HEK293 (cell line): Measurements from ENCODE around the gene SENP5.
"Not testable (repeated sequence)": the region's sequence is repeated elsewhere in the genome, so short reads cannot be mapped to it uniquely, and the experiment has no call there.

Source experiments
- CTCF ChIA-PET: fragments of 350-600 bp; formaldehyde crosslinking; extraction: SDS; loops from one replicate; lab custom pipeline; 2021; ENCODE audit warnings: antibody characterized with exemption; lab: Yijun Ruan, JAX
- POLR2A ChIA-PET: fragments of 300-600 bp; formaldehyde crosslinking; extraction: SDS; loops from one replicate; lab custom pipeline; 2020; ENCODE audit warnings: antibody characterized with exemption, inconsistent platforms; lab: Yijun Ruan, JAX
- H3K27ac ChIP-seq: fragments of 200-500 bp; sonication (Bioruptor generic); 2 replicates; pipeline ENCODE4 v1.5.1; 2014; ENCODE audit warnings: low read depth, low read length, control low read depth, inconsistent platforms; ENCODE audit errors: extremely low read depth
- H3K36me3 ChIP-seq, 2 experiments: fragments of 200-500 bp in 1 of 2; sonication (Bioruptor generic) in 1 of 2; 1 replicate in 1 of 2; 2 replicates in 1 of 2; pipeline ENCODE4 v1.5.1; 2014 to 2017; ENCODE audit warnings: inconsistent platforms in 2 of 2, low read length in 2 of 2; ENCODE audit not compliant: control insufficient read depth in 2 of 2, insufficient read depth in 1 of 2
- H3K4me1 ChIP-seq: fragments of 200-500 bp; sonication (Bioruptor generic); 2 replicates; pipeline ENCODE4 v1.5.1; 2014; ENCODE audit warnings: mild to moderate bottlenecking, low read length, inconsistent platforms; ENCODE audit not compliant: control insufficient read depth, insufficient read depth
- H3K4me3 ChIP-seq: 2 replicates; pipeline ENCODE4 v1.5.1; 2011; ENCODE audit warnings: low read depth, mild to moderate bottlenecking, control low read depth, low read length, moderate library complexity
- H3K9me3 ChIP-seq: fragments of 200-500 bp; sonication (Bioruptor generic); 2 replicates; pipeline ENCODE4 v1.5.1; 2014; ENCODE audit warnings: low read depth, low read length, inconsistent platforms; ENCODE audit not compliant: control insufficient read depth, insufficient read depth
- EGR2 ChIP-seq: fragments of 450-650 bp; formaldehyde crosslinking; IDR thresholded peaks from 2 replicates; pipeline ENCODE4 v1.5.1; 2016; ENCODE audit warnings: low read depth, missing biosample characterization, missing genetic modification characterization
- KLF10 ChIP-seq: fragments of 450-650 bp; IDR thresholded peaks from 2 replicates; pipeline ENCODE4 v1.5.1; 2018; ENCODE audit warnings: missing biosample characterization, mild to moderate bottlenecking, missing genetic modification characterization
- SETDB1 ChIP-seq: IDR thresholded peaks from one replicate; pipeline ENCODE4 v1.6.1; 2017; ENCODE audit warnings: mild to moderate bottlenecking, low read length, moderate library complexity, mixed read lengths; ENCODE audit not compliant: insufficient read length
- TRIM28 ChIP-seq: IDR thresholded peaks from 2 replicates; pipeline ENCODE4 v1.6.1; 2011; ENCODE audit warnings: low read length, control low read depth, borderline replicate concordance
- ZNF112 ChIP-seq: fragments of 450-650 bp; formaldehyde crosslinking; IDR thresholded peaks from 2 replicates; pipeline ENCODE4 v1.5.0; 2017; ENCODE audit warnings: missing biosample characterization, missing genetic modification characterization
- ZNF19 ChIP-seq: fragments of 450-650 bp; formaldehyde crosslinking; IDR thresholded peaks from 2 replicates; pipeline ENCODE4; 2016; ENCODE audit warnings: missing biosample characterization, missing genetic modification characterization, low read depth
- ZNF202 ChIP-seq: fragments of 450-650 bp; formaldehyde crosslinking; IDR thresholded peaks from 2 replicates; pipeline ENCODE4 v1.5.1; 2016; ENCODE audit warnings: missing biosample characterization, missing genetic modification characterization, borderline replicate concordance
- ZNF501 ChIP-seq: fragments of 450-650 bp; formaldehyde crosslinking; IDR thresholded peaks from 2 replicates; pipeline ENCODE4 v1.5.1; 2016; ENCODE audit warnings: missing biosample characterization, missing genetic modification characterization
- ZNF529 ChIP-seq: fragments of 450-650 bp; formaldehyde crosslinking; IDR thresholded peaks from 2 replicates; pipeline ENCODE4 v1.5.1; 2017; ENCODE audit warnings: missing genetic modification characterization, missing biosample characterization; ENCODE audit not compliant: insufficient replicate concordance
- ZNF610 ChIP-seq: fragments of 450-650 bp; formaldehyde crosslinking; IDR thresholded peaks from 2 replicates; pipeline ENCODE4 v1.5.1; 2016; ENCODE audit warnings: missing biosample characterization, missing genetic modification characterization, borderline replicate concordance
- ZNF626 ChIP-seq: fragments of 450-650 bp; sonication (Bioruptor Pico); formaldehyde crosslinking; IDR thresholded peaks from 2 replicates; pipeline ENCODE4 v1.5.1; 2018; ENCODE audit warnings: missing biosample characterization, missing genetic modification characterization, inconsistent platforms
- ZNF777 ChIP-seq: fragments of 450-650 bp; formaldehyde crosslinking; IDR thresholded peaks from 2 replicates; pipeline ENCODE4 v1.5.1; 2017; ENCODE audit warnings: missing biosample characterization, missing genetic modification characterization, borderline replicate concordance
- TF ChIP-seq, protein P1 (sequence below): fragments of 450-650 bp; formaldehyde crosslinking; IDR thresholded peaks from 2 replicates; pipeline ENCODE4 v1.5.1; 2017; ENCODE audit warnings: missing biosample characterization, missing genetic modification characterization
- TF ChIP-seq, protein P2 (sequence below): fragments of 450-650 bp; formaldehyde crosslinking; IDR thresholded peaks from 2 replicates; pipeline ENCODE4 v1.5.1; 2016; ENCODE audit warnings: missing biosample characterization, missing genetic modification characterization
- TF ChIP-seq, protein P3 (sequence below): fragments of 450-650 bp; formaldehyde crosslinking; IDR thresholded peaks from 2 replicates; pipeline ENCODE4 v1.5.1; 2016; ENCODE audit warnings: missing biosample characterization, missing genetic modification characterization
- TF ChIP-seq, protein P4 (sequence below): fragments of 450-650 bp; formaldehyde crosslinking; IDR thresholded peaks from 2 replicates; pipeline ENCODE4 v1.5.1; 2016; ENCODE audit warnings: missing biosample characterization, missing genetic modification characterization
- TF ChIP-seq, protein P5 (sequence below): fragments of 450-650 bp; formaldehyde crosslinking; IDR thresholded peaks from 2 replicates; pipeline ENCODE4 v1.5.1; 2016; ENCODE audit warnings: missing biosample characterization, missing genetic modification characterization, borderline replicate concordance

The SENP5 gene

DNA sequence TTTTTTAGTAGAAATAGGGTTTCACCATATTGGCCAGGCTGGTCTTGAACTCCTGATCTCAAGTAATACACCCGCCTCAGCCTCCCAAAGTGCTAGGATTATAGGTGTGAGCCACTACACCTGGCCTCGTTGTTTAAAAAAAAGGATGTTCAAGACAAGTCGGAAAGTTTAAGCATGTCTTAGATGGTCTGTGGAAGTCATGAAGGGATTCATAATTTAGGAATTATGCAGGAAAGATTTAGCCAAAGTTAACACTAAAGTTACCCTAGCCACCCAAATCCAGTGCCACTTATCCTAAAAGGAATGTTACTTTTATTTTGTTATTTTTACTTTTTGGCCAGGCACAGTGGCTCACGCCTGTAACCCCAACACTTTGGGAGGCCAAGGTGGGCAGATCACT is 19.3 kb upstream of the SENP5 start:
- TF ChIP-seq SETDB1 (peak; percentile 94), ZNF529 (tag by site-specific recombination) (peak; percentile 21), ZNF626 (tag by site-specific recombination) (peak; percentile 64; the same call in 1 of the 2 replicates), TRIM28 (peak; percentile 64; the same call in 1 of the 2 replicates)
- H3K9me3 ChIP-seq, POLR2A ChIA-PET, H3K36me3 ChIP-seq, H3K27ac ChIP-seq, H3K4me3 ChIP-seq, H3K4me1 ChIP-seq, CTCF ChIA-PET: not testable (repeated sequence)

DNA sequence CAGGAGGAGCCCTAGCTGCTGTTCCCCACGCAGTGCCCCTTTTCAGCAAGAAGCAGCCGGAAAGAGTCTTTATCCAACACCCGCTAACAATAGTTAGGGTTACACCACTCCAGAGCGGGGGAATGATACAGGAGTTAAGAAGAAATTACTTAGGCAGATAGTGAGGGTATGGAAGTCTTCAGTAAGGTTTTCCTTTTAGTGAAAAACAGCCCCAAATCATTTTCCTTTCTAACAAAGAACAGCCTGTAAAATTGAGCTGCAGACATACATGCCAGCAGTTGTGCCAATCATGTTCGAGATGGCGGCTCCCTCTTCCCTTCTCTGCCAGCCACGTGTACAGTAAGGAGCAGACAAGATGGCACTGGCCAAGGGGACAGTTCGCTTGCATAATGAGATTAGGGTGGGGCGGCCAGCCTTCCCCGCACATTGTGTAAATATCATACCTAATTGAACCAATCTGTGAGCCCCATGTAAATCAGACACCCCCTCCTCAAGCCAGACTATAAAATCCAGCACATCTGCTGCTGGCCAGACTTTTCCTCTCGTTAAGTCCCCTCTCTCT is 18.5 kb upstream of the SENP5 start:
- TF ChIP-seq, protein P1, sequence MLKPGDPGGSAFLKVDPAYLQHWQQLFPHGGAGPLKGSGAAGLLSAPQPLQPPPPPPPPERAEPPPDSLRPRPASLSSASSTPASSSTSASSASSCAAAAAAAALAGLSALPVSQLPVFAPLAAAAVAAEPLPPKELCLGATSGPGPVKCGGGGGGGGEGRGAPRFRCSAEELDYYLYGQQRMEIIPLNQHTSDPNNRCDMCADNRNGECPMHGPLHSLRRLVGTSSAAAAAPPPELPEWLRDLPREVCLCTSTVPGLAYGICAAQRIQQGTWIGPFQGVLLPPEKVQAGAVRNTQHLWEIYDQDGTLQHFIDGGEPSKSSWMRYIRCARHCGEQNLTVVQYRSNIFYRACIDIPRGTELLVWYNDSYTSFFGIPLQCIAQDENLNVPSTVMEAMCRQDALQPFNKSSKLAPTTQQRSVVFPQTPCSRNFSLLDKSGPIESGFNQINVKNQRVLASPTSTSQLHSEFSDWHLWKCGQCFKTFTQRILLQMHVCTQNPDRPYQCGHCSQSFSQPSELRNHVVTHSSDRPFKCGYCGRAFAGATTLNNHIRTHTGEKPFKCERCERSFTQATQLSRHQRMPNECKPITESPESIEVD (tag by site-specific recombination): no peak
- no peak for TF ChIP-seq ZNF112 (tag by site-specific recombination)
- TF ChIP-seq, protein P2, sequence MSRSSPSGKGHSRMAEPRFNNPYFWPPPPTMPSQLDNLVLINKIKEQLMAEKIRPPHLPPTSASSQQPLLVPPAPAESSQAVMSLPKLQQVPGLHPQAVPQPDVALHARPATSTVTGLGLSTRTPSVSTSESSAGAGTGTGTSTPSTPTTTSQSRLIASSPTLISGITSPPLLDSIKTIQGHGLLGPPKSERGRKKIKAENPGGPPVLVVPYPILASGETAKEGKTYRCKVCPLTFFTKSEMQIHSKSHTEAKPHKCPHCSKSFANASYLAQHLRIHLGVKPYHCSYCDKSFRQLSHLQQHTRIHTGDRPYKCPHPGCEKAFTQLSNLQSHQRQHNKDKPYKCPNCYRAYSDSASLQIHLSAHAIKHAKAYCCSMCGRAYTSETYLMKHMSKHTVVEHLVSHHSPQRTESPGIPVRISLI (tag by site-specific recombination): no peak
- no peak for TF ChIP-seq EGR2
- TF ChIP-seq ZNF626 (tag by site-specific recombination): no peak
- H3K36me3 ChIP-seq: no peaks in the 10 kb centered on the region
- no peaks in the 10 kb centered on the region for H3K4me1 ChIP-seq
- H3K27ac ChIP-seq: no peak overlapping the region
- H3K9me3 ChIP-seq: no peaks in the 10 kb centered on the region
- POLR2A ChIA-PET: no interaction called here
- CTCF ChIA-PET: interaction anchor here (0.7 to 1.0 kb wide), 3 partner anchors 11 to 1105 kb away, joined by 3 to 4 read pairs (median 3); no protein-coding TSS in a partner anchor
- no peak overlapping the region for H3K4me3 ChIP-seq

DNA sequence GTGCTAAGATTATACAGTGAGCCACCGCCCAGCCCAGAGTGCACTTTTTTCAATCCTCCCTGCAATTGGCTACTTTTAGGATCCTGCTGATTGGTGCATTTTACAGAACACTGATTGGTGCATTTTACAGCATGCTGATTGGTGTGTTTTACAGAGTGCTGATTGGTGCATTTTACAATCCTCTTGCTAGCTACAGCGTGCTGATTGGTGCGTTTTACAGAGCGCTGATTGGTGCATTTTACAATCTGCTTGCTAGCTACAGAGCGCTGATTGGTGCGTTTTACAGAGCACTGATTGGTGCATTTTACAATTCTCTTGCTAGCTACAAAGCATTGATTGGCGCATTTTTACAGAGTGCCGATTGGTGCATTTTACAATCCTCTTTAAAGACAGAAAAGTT is 4.7 kb upstream of the SENP5 start:
- H3K4me3 ChIP-seq, H3K27ac ChIP-seq, H3K36me3 ChIP-seq, H3K4me1 ChIP-seq, POLR2A ChIA-PET, CTCF ChIA-PET, H3K9me3 ChIP-seq: not testable (repeated sequence)

DNA sequence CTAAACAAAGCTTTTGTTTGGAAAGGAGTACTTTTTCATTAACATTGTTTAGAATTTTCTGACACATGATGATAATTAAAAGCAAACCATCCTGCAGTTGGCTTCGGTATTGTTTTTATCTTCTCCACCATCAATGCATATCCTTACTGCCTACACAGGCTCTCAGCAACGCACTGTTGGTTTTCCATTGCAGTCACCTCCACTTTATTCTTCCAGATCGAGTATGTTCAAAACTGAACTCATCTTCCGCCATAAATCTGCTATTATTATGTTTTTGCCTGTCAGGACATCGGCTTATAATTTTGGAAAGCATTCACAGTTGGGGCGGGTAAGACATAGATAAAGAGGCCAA is 589 bp upstream of the SENP5 start:
- H3K4me3 ChIP-seq: peak overlapping the region; percentile 55
- ChIA-PET POLR2A (interaction anchor here (0.5 to 2.2 kb wide), 7 partner anchors 14 to 298 kb away, joined by 3 to 24 read pairs (median 4); partner anchors contain the start of genes FBXO45, NCBP2, PAK2 and WDR53), CTCF (interaction anchor here (0.7 to 0.9 kb wide), 3 partner anchors 13 to 97 kb away, joined by 3 to 4 read pairs (median 3); no protein-coding TSS in a partner anchor)
- no peaks in the 10 kb centered on the region for H3K9me3 ChIP-seq
- peaks cover 0 to 15% of the 10 kb centered on the region in 2 experiments; a peak in 2 of 3 replicates for H3K36me3 ChIP-seq
- H3K4me1 ChIP-seq: no peaks in the 10 kb centered on the region
- TF ChIP-seq, protein P3, sequence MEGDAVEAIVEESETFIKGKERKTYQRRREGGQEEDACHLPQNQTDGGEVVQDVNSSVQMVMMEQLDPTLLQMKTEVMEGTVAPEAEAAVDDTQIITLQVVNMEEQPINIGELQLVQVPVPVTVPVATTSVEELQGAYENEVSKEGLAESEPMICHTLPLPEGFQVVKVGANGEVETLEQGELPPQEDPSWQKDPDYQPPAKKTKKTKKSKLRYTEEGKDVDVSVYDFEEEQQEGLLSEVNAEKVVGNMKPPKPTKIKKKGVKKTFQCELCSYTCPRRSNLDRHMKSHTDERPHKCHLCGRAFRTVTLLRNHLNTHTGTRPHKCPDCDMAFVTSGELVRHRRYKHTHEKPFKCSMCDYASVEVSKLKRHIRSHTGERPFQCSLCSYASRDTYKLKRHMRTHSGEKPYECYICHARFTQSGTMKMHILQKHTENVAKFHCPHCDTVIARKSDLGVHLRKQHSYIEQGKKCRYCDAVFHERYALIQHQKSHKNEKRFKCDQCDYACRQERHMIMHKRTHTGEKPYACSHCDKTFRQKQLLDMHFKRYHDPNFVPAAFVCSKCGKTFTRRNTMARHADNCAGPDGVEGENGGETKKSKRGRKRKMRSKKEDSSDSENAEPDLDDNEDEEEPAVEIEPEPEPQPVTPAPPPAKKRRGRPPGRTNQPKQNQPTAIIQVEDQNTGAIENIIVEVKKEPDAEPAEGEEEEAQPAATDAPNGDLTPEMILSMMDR (tag by site-specific recombination): no peak
- TF ChIP-seq ZNF202 (tag by site-specific recombination): no peak
- TF ChIP-seq, protein P4, sequence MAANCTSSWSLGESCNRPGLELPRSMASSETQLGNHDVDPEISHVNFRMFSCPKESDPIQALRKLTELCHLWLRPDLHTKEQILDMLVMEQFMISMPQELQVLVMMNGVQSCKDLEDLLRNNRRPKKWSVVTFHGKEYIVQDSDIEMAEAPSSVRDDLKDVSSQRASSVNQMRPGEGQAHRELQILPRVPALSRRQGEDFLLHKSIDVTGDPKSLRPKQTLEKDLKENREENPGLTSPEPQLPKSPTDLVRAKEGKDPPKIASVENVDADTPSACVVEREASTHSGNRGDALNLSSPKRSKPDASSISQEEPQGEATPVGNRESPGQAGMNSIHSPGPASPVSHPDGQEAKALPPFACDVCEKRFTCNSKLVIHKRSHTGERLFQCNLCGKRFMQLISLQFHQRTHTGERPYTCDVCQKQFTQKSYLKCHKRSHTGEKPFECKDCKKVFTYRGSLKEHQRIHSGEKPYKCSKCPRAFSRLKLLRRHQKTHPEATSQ (tag by site-specific recombination): no peak
- TF ChIP-seq ZNF501 (tag by site-specific recombination): 0 out of 2 replicates have a peak, but pooled peaks have one; percentile 18
- no peak for TF ChIP-seq ZNF777
- TF ChIP-seq KLF10 (tag by site-specific recombination): no peak
- TF ChIP-seq, protein P5, sequence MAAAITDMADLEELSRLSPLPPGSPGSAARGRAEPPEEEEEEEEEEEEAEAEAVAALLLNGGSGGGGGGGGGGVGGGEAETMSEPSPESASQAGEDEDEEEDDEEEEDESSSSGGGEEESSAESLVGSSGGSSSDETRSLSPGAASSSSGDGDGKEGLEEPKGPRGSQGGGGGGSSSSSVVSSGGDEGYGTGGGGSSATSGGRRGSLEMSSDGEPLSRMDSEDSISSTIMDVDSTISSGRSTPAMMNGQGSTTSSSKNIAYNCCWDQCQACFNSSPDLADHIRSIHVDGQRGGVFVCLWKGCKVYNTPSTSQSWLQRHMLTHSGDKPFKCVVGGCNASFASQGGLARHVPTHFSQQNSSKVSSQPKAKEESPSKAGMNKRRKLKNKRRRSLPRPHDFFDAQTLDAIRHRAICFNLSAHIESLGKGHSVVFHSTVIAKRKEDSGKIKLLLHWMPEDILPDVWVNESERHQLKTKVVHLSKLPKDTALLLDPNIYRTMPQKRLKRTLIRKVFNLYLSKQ (tag by site-specific recombination): no peak
- TF ChIP-seq, protein P2 (tag by site-specific recombination): 0 out of 2 replicates have a peak, but pooled peaks have one; percentile 5
- TF ChIP-seq ZNF610 (tag by site-specific recombination): no peak
- no peak for TF ChIP-seq ZNF19 (tag by site-specific recombination)
- H3K27ac ChIP-seq: peak overlapping the region; percentile 55; the same call in 1 of the 2 replicates
